GM10266 (cell line): ENCODE results near the gene PLSCR4.

ENCODE experiments used
- DNase-seq: peaks from one replicate; pipeline ENCODE4 v3.0.0; 2012; ENCODE audit errors: extremely low spot score
- TF ChIP-seq, protein P1 (sequence below): IDR thresholded peaks from 2 replicates; pipeline ENCODE4 v1.5.1; 2012; ENCODE audit warnings: mild to moderate bottlenecking, low read depth; ENCODE audit not compliant: control insufficient read depth, insufficient read depth; ENCODE audit errors: missing control alignments

PLSCR4 gene

DNA sequence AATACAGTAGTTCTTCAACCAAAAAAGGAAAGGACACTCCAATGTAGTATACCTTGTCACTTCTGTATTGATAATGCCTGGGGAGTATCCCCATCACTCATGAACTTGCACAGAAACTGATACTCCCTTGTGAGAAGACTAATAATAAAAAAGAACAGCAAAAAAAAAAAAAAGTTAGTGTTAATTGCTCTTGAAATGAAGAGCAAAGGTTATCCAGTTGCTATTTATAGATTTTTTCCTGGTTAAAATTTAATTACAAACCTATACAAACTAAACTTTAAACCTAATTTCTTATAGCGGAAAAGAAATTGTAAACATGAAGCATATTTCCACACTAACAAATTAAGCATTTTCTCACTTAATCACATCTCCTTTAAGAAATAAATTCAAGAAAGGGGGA lies 96.6 kb downstream of the PLSCR4 start:
- TF ChIP-seq, protein P1, sequence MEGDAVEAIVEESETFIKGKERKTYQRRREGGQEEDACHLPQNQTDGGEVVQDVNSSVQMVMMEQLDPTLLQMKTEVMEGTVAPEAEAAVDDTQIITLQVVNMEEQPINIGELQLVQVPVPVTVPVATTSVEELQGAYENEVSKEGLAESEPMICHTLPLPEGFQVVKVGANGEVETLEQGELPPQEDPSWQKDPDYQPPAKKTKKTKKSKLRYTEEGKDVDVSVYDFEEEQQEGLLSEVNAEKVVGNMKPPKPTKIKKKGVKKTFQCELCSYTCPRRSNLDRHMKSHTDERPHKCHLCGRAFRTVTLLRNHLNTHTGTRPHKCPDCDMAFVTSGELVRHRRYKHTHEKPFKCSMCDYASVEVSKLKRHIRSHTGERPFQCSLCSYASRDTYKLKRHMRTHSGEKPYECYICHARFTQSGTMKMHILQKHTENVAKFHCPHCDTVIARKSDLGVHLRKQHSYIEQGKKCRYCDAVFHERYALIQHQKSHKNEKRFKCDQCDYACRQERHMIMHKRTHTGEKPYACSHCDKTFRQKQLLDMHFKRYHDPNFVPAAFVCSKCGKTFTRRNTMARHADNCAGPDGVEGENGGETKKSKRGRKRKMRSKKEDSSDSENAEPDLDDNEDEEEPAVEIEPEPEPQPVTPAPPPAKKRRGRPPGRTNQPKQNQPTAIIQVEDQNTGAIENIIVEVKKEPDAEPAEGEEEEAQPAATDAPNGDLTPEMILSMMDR: no peak
- no peak for DNase-seq

DNA sequence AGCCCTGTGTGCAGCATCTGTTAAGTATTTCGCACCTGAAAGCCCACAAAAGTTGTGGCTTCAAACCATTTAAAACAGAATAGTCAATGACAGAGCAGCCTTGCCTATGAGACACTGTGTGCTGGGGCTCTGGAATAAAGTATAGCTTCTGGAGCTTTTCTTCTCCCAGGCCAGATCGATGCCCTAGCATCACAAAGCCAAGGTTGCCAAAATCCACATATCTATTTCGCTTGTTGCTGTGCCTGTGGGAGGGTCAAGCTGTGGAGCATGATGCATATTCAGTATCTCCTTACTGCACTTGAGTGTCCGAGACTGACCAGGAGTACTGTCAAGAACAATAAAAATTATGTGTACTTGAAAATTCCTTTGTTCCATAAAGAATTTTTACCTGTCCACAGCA lies 97.5 kb downstream of the PLSCR4 start:
- TF ChIP-seq, protein P1: no peak
- DNase-seq: no peak

- TF ChIP-seq, protein P1: no peak
- no peak for DNase-seq
These were observed 98.1 kb downstream of the PLSCR4 start for GRCh38 chr3:146152834-146153233.

DNA sequence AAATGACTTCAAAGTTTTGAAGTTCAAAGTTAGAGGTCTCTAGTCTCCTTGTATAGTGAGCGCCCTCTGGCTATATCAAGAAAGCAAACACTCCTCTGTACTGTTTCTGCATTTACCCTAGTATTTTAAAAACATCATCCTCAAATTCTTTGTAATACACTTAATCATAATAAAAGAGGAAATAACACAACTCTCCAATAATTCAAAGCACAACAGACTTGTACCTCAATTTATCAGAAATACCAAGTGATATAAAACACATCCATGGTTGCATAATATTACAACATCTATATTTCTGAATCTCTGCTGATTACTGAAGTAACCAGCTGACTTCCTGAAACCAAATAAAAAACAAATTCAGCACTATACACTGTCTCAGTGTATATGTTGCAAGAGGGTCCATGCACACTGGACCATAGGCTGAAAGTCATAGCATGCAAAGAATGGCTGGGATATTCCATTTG lies 102.4 kb downstream of the PLSCR4 start:
- TF ChIP-seq, protein P1: no peak

GRCh38 chr3:146145642-146146041 lies 105.3 kb downstream of the PLSCR4 start:
- TF ChIP-seq, protein P1: no peak
- no peak for DNase-seq

More for the DNA sequence above, 102.4 kb downstream of the PLSCR4 start:
- DNase-seq: no peak

GRCh38 chr3:146142757-146143156 lies 108.1 kb downstream of the PLSCR4 start:
- TF ChIP-seq, protein P1: no peak
- no peak for DNase-seq
